GM12892 (cell line): Measurements from ENCODE around the gene C1orf35.

Experiments
- POLR2A ChIP-seq: IDR thresholded peaks from 2 replicates; pipeline ENCODE4 v1.6.1; 2011; ENCODE audit warnings: low read depth, low read length, control low read depth
- POLR2AphosphoS5 ChIP-seq: IDR thresholded peaks from 2 replicates; pipeline ENCODE4 v1.6.1; 2011; ENCODE audit warnings: low read depth, low read length, control low read depth
- TAF1 ChIP-seq: IDR thresholded peaks from 2 replicates; pipeline ENCODE4 v1.6.1; 2011; ENCODE audit warnings: low read depth, mild to moderate bottlenecking, control low read depth, low read length, borderline replicate concordance

DNA sequence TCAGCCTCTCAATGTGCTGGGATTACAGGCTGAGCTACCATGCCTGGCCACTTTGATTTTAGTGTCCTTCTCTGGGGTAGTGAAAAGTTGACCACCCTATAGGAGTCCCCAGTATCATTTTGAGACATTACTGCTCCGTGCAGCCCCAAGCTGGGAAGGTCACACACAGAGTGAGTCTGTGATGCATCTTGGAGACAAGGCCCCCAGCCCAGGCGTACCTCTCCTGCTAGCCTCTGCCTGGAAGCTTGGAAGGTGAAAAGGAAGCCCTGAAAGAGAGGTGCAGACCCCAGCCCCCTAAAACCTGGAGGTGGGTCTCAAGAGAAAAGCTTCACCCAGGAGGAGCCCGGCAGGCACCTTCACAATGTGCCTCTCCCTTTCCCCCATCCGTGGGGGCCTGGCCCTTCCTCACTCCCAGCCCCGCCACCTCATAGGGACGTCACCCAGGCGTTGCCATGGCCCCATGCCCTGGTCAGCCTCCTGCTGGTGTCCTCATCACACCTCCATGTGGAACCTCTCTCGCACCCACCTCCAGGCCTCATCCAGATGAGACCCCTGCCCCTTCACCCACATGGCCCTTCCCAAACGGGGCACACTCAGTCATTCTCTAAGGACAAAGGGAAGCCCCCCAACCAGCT lies 26.2 kb downstream of the C1orf35 start:
- TF ChIP-seq POLR2A (no peak), POLR2AphosphoS5 (no peak), TAF1 (no peak)
